Muscle of leg (tissue), 11 donors: ENCODE data around the gene PLCB1. TPM values are rescaled to one million over a fixed set of nuclear protein-coding genes. Genes with fewer than 3 reads are reported as not detected.

Source experiments
- DNase-seq: peaks from one replicate; pipeline ENCODE4 v3.0.0; 2013
- H3K27ac ChIP-seq: one replicate; pipeline ENCODE4 v1.5.1; 2013; ENCODE audit warnings: mild to moderate bottlenecking, low read length, control low read depth
- H3K27me3 ChIP-seq: one replicate; pipeline ENCODE4 v1.6.1; 2013; ENCODE audit warnings: low read length; ENCODE audit not compliant: control insufficient read depth, insufficient read depth
- H3K36me3 ChIP-seq: one replicate; pipeline ENCODE4 v1.6.1; 2013; ENCODE audit warnings: low read length; ENCODE audit not compliant: control insufficient read depth, insufficient read depth
- H3K4me1 ChIP-seq: one replicate; pipeline ENCODE4 v1.6.1; 2013; ENCODE audit warnings: low read length; ENCODE audit not compliant: control insufficient read depth, insufficient read depth
- H3K4me3 ChIP-seq: one replicate; pipeline ENCODE4 v1.5.1; 2013; ENCODE audit warnings: low read length, control low read depth
- H3K9me3 ChIP-seq: replicated peaks from 2 replicates; pipeline ENCODE4 v1.6.1; 2013; ENCODE audit warnings: low read depth, low read length; ENCODE audit not compliant: control insufficient read depth
- WGBS: methylation state at CpG from one replicate; pipeline ENCODE4 v1.1.5; 2013; ENCODE audit warnings: missing lambda C conversion rate; ENCODE audit not compliant: insufficient coverage; 5-methylcytosine and 5-hydroxymethylcytosine counted together
- polyA plus RNA-seq, 8 donors: library from polyadenylated mRNA; unstranded; fragments of 120-200 nt; gene quantifications; one replicate each; pipeline versions ENCODE4 v1.2.1 to v1.2.3, GENCODE V29; 2013; ENCODE audit warnings: inconsistent platforms in 1 of 8, low replicate concordance in 1 of 8; ENCODE audit not compliant: insufficient read length in 8 of 8, insufficient read depth in 1 of 8
- total RNA-seq: library from RNA; stranded (reverse); fragments of 120-200 nt; gene quantifications from one replicate; pipeline ENCODE4 v1.2.4, GENCODE V29; 2013

Gene PLCB1
- total and polyA plus RNA-seq, 9 donors, result 6.8 to 14.3 (median 9.0) TPM

DNA sequence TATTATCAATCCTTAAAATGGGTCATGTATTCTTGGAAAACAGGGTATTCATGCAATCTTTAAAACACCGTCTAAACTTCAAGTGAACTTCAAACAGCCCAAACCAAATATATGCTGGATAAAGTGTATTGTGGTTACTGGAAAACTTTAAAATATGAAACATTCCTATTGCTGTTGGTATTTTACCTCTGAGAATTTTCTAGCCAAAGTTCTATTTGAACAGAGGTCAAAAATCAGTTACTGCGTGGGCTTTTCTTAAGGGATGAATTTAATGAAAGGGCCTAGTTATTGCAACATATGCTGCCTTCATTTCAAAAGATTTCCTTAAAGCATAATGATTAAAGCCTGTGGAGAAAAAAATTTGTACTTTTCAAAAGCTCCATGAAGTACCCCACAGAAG lies 436.0 kb downstream of the PLCB1 start:
- WGBS, result no CpG with 5 or more reads among the region's 2 CpGs
- H3K4me1 ChIP-seq, result no peaks in the 10 kb centered on the region
- H3K27ac ChIP-seq, result no peak overlapping the region
- peak; percentile 35 for DNase-seq
- H3K36me3 ChIP-seq, result no peaks in the 10 kb centered on the region
- H3K4me3 ChIP-seq, result no peak overlapping the region
- H3K27me3 ChIP-seq, result no peaks in the 10 kb centered on the region
- no peaks in the 10 kb centered on the region for H3K9me3 ChIP-seq

DNA sequence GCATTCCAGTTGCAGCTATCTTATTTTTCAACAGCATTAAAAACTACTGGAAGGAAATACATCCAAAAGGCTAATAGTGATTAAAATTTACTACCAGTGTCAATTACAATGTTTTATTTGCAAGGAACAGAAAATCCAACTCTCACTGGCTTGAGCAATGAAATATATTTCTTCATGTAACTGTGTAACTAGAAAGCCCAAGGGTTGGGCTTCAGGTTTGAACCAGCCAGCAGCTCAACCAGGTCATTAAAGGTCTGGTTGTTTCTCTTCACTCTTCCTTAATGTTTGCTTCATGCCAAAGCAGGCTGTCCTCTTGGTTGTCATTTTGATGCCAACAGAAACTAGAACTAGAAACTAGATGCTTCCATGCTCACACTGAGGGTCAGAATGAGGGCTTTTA lies 437.7 kb downstream of the PLCB1 start:
- Histone ChIP-seq H3K4me1 (no peaks in the 10 kb centered on the region), H3K9me3 (no peaks in the 10 kb centered on the region), H3K27ac (no peak overlapping the region), H3K27me3 (no peaks in the 10 kb centered on the region), H3K4me3 (no peak overlapping the region), H3K36me3 (no peaks in the 10 kb centered on the region)
- no peak for DNase-seq

GRCh38 chr20:8571611-8572010 lies 439.5 kb downstream of the PLCB1 start:
- no peak overlapping the region for H3K4me3 ChIP-seq
- no peaks in the 10 kb centered on the region for H3K27me3 ChIP-seq
- DNase-seq, result peak; percentile 73
- H3K36me3 ChIP-seq, result no peaks in the 10 kb centered on the region
- H3K4me1 ChIP-seq, result no peaks in the 10 kb centered on the region
- WGBS, result 6% methylated on average over 2 of the region's 2 CpGs
- no peak overlapping the region for H3K27ac ChIP-seq
- H3K9me3 ChIP-seq, result no peaks in the 10 kb centered on the region

DNA sequence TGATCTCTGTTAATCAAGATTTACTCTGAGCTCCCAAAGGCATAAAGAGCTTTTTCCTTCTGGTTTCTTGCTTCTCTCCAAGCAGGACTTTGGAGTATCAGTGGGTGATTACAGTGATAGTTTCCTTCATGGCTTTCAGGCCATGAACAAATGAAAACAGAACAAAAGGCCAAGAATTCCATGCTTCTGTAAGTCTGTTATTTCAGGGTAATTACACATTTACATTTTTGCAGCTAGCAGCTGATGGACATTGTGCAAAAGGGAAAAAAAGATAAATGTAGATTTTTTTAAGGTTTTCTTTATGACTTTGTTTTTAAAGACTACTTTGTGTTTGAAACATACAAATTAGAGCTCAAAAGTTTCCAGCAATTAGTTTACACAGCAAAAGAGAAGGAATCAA lies 441.6 kb downstream of the PLCB1 start:
- DNase-seq, result no peak
- Histone ChIP-seq H3K27ac (no peak overlapping the region), H3K4me1 (no peaks in the 10 kb centered on the region), H3K9me3 (no peaks in the 10 kb centered on the region), H3K27me3 (no peaks in the 10 kb centered on the region), H3K4me3 (no peak overlapping the region), H3K36me3 (no peaks in the 10 kb centered on the region)

GRCh38 chr20:8575114-8575513 lies 443.0 kb downstream of the PLCB1 start:
- no peaks in the 10 kb centered on the region for H3K9me3 ChIP-seq
- no peaks in the 10 kb centered on the region for H3K27me3 ChIP-seq
- H3K27ac ChIP-seq, result no peak overlapping the region
- no peaks in the 10 kb centered on the region for H3K36me3 ChIP-seq
- WGBS, result 80% methylated on average over 1 of the region's 3 CpGs
- H3K4me3 ChIP-seq, result no peak overlapping the region
- no peak for DNase-seq
- H3K4me1 ChIP-seq, result no peaks in the 10 kb centered on the region

GRCh38 chr20:8578161-8578865 lies 446.2 kb downstream of the PLCB1 start:
- 100% methylated on average over 1 of the region's 3 CpGs for WGBS
- H3K4me3 ChIP-seq, result no peak overlapping the region
- H3K9me3 ChIP-seq, result no peaks in the 10 kb centered on the region
- H3K4me1 ChIP-seq, result no peaks in the 10 kb centered on the region
- no peak overlapping the region for H3K27ac ChIP-seq
- no peaks in the 10 kb centered on the region for H3K36me3 ChIP-seq
- no peaks in the 10 kb centered on the region for H3K27me3 ChIP-seq
- no peak for DNase-seq

DNA sequence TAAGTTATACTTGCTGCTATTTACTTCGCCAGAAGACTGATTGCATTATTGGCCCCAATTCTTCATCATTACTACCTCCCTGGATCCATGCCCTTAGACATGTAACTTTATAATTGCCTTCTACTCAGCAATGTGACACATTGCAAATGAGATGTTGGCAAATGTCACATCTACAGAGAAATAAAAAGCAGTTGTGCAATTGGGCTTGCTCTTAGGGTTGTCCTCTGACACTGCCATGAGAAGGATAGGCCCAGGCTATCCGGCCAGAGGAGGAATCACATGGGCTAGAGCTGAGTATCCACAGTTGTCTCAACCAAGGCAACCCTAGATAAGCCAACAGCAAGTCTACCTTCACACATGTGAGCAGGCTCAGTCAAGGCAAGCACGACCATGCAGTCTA lies 447.0 kb downstream of the PLCB1 start:
- H3K27ac ChIP-seq, result no peak overlapping the region
- H3K4me1 ChIP-seq, result no peaks in the 10 kb centered on the region
- WGBS, result 90% methylated on average over 1 of the region's 3 CpGs
- no peaks in the 10 kb centered on the region for H3K36me3 ChIP-seq
- H3K4me3 ChIP-seq, result no peak overlapping the region
- H3K27me3 ChIP-seq, result no peaks in the 10 kb centered on the region
- no peaks in the 10 kb centered on the region for H3K9me3 ChIP-seq
- DNase-seq, result no peak

DNA sequence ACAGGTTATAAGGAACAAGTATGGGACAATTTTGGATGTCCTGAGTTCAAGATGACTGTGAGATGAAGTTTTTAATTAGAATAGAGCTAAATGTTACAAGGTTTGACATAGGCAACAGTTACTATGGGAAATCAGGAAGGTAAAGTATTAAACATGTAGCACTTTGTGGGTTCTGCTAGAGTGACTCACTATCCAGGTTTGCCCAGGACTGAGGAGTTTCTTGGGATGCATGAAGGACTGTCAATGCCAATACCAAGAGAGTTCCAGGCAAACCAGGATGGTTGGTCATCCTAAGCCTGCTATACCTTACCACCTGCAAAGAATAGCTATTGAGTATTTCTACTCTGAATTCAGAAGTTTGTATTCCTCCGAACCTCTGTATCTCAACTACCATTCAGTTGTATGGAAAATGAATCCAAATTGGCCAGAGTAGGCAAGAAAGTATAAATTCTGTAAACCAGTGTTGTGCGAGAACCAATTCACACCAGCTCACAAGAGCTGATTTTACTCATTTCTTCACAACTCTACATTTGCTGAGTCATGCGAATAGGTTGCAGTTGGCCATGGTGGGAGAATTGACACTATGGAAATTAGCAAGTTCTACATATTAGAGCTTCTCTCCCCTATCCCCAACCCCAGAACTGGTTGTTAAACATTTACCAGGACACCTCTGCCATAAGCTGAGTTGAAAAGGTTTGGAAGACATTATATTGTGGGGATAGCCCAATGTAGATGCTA lies 449.5 kb downstream of the PLCB1 start:
- Histone ChIP-seq H3K9me3 (no peaks in the 10 kb centered on the region), H3K4me1 (no peaks in the 10 kb centered on the region), H3K27me3 (no peaks in the 10 kb centered on the region), H3K36me3 (no peaks in the 10 kb centered on the region), H3K27ac (no peak overlapping the region), H3K4me3 (no peak overlapping the region)
- DNase-seq, result no peak
- WGBS, result no CpG with 5 or more reads among the region's 3 CpGs

GRCh38 chr20:8583012-8583565 lies 451.0 kb downstream of the PLCB1 start:
- Histone ChIP-seq H3K27ac (no peak overlapping the region), H3K4me1 (no peaks in the 10 kb centered on the region), H3K36me3 (no peaks in the 10 kb centered on the region), H3K27me3 (no peaks in the 10 kb centered on the region), H3K4me3 (no peak overlapping the region), H3K9me3 (no peaks in the 10 kb centered on the region)
- no peak for DNase-seq
- WGBS, result no CpG with 5 or more reads among the region's 1 CpG

- Histone ChIP-seq H3K27ac (no peak overlapping the region), H3K9me3 (no peaks in the 10 kb centered on the region), H3K4me3 (no peak overlapping the region), H3K27me3 (no peaks in the 10 kb centered on the region), H3K4me1 (no peaks in the 10 kb centered on the region), H3K36me3 (no peaks in the 10 kb centered on the region)
- 0% methylated on average over 1 of the region's 7 CpGs for WGBS
- DNase-seq, result peak; percentile 78
Observed at GRCh38 chr20:8583566-8584043, 451.5 kb downstream of the PLCB1 start.
